PFSK-1 (cell line): ENCODE data around the gene TMEM61.

ENCODE experiments used
- FOXP2 ChIP-seq: optimal IDR thresholded peaks from 2 replicates; pipeline ENCODE3; 2011; ENCODE audit warnings: borderline replicate concordance, control low read depth, inconsistent platforms; ENCODE audit not compliant: insufficient read depth; ENCODE audit errors: extremely low read length, extremely low read depth
- POLR2AphosphoS5 ChIP-seq: IDR thresholded peaks from 2 replicates; pipeline ENCODE4 v1.6.1; 2012; ENCODE audit warnings: low read depth, mild to moderate bottlenecking, control low read depth, low read length, moderate library complexity
- SIN3A ChIP-seq: IDR thresholded peaks from 2 replicates; pipeline ENCODE4 v1.6.1; 2012; ENCODE audit warnings: mild to moderate bottlenecking, low read length, moderate library complexity, borderline replicate concordance; ENCODE audit not compliant: insufficient read depth
- TAF1 ChIP-seq: IDR thresholded peaks from 2 replicates; pipeline ENCODE4 v1.6.1; 2012; ENCODE audit warnings: low read length, control low read depth, borderline replicate concordance; ENCODE audit not compliant: insufficient read depth
- TF ChIP-seq, protein P1 (sequence below), 2 experiments: IDR thresholded peaks; 2 replicates each; pipeline versions ENCODE4 v1.6.1 to v1.8.0; 2011 to 2012; ENCODE audit warnings: low read depth in 2 of 2, low read length in 2 of 2, control low read depth in 1 of 2, inconsistent platforms in 1 of 2, mild to moderate bottlenecking in 1 of 2, moderate library complexity in 1 of 2; ENCODE audit not compliant: insufficient read depth in 1 of 2

The TMEM61 gene

DNA sequence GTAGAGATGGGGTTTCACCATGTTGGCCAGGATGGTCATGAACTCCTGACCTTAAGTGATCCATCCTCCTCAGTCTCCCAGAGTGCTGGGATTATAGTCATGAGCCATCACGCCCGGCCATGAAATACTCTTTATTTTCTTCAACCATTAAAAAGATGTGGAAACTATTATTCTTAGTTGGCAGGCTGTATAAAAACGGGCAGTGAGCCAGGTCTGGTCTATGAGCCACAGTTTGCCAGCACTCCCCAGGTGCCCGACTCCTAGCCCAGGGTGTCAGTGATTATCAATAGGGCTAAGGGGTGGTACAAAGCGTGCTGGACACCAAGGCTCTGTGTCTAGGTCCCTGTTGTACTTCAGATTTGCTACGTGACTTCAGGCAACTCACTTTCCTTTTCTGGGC is 3.7 kb upstream of the TMEM61 start:
- TF ChIP-seq FOXP2: no peak

- TF ChIP-seq, protein P1, sequence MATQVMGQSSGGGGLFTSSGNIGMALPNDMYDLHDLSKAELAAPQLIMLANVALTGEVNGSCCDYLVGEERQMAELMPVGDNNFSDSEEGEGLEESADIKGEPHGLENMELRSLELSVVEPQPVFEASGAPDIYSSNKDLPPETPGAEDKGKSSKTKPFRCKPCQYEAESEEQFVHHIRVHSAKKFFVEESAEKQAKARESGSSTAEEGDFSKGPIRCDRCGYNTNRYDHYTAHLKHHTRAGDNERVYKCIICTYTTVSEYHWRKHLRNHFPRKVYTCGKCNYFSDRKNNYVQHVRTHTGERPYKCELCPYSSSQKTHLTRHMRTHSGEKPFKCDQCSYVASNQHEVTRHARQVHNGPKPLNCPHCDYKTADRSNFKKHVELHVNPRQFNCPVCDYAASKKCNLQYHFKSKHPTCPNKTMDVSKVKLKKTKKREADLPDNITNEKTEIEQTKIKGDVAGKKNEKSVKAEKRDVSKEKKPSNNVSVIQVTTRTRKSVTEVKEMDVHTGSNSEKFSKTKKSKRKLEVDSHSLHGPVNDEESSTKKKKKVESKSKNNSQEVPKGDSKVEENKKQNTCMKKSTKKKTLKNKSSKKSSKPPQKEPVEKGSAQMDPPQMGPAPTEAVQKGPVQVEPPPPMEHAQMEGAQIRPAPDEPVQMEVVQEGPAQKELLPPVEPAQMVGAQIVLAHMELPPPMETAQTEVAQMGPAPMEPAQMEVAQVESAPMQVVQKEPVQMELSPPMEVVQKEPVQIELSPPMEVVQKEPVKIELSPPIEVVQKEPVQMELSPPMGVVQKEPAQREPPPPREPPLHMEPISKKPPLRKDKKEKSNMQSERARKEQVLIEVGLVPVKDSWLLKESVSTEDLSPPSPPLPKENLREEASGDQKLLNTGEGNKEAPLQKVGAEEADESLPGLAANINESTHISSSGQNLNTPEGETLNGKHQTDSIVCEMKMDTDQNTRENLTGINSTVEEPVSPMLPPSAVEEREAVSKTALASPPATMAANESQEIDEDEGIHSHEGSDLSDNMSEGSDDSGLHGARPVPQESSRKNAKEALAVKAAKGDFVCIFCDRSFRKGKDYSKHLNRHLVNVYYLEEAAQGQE (IDR thresholded peaks at IDR 0.05; ENCODE audit: insufficient read depth in 1 of 2, low read depth in 2 of 2, low read length in 2 of 2): no peak
- TF ChIP-seq POLR2AphosphoS5: no peak
- no peak for TF ChIP-seq TAF1
- TF ChIP-seq SIN3A: no peak
- no peak for TF ChIP-seq FOXP2
Observed at GRCh38 chr1:54977533-54978297, 2.7 kb upstream of the TMEM61 start.

- TF ChIP-seq SIN3A (no peak), TAF1 (no peak), POLR2AphosphoS5 (no peak)
- TF ChIP-seq, protein P1 (IDR thresholded peaks at IDR 0.05; ENCODE audit: insufficient read depth in 1 of 2, low read depth in 2 of 2, low read length in 2 of 2): no peak
Observed at GRCh38 chr1:54978528-54979326, 1.7 kb upstream of the TMEM61 start.

GRCh38 chr1:54979327-54979891 is 1.0 kb upstream of the TMEM61 start:
- TF ChIP-seq POLR2AphosphoS5 (no peak), TAF1 (no peak), FOXP2 (no peak), SIN3A (no peak)
- TF ChIP-seq, protein P1 (IDR thresholded peaks at IDR 0.05; ENCODE audit: insufficient read depth in 1 of 2, low read depth in 2 of 2, low read length in 2 of 2): no peak

- no peak for TF ChIP-seq FOXP2
- TF ChIP-seq, protein P1 (IDR thresholded peaks at IDR 0.05; ENCODE audit: insufficient read depth in 1 of 2, low read depth in 2 of 2, low read length in 2 of 2): no peak
- TF ChIP-seq TAF1: no peak
- no peak for TF ChIP-seq POLR2AphosphoS5
- TF ChIP-seq SIN3A: no peak
Observed at GRCh38 chr1:54980046-54980527, 341 bp upstream of the TMEM61 start.
